GM23338 (cell line): ENCODE data around the gene HSPA14.

Experiments
- CREB1 ChIP-seq: fragments of 250-450 bp; sonication (Bioruptor Pico); IDR thresholded peaks from 2 replicates; pipeline ENCODE4 v1.5.0; 2020; ENCODE audit warnings: low read depth, mild to moderate bottlenecking, moderate library complexity
- EZH2 ChIP-seq: fragments of 200-600 bp; sonication (generic); IDR thresholded peaks from one replicate; pipeline ENCODE4 v1.8.0; 2017; ENCODE audit warnings: antibody characterized with exemption, mild to moderate bottlenecking, low read depth; ENCODE audit not compliant: unreplicated experiment
- EZH2phosphoT487 ChIP-seq: fragments of 200-600 bp; sonication (generic); IDR thresholded peaks from one replicate; pipeline ENCODE4 v1.8.1; 2018; ENCODE audit warnings: antibody characterized with exemption; ENCODE audit not compliant: unreplicated experiment
- JUNB ChIP-seq: IDR thresholded peaks from one replicate; pipeline ENCODE4 v1.6.1; 2016; ENCODE audit warnings: antibody characterized with exemption; ENCODE audit not compliant: unreplicated experiment
- NANOG ChIP-seq: IDR thresholded peaks from 2 replicates; pipeline ENCODE4 v1.6.1; 2016; ENCODE audit warnings: antibody characterized with exemption, borderline replicate concordance
- POLR2AphosphoS5 ChIP-seq: IDR thresholded peaks from 2 replicates; pipeline ENCODE4 v1.6.1; 2016; ENCODE audit warnings: antibody characterized with exemption, low read depth
- REST ChIP-seq: IDR thresholded peaks from one replicate; pipeline ENCODE4 v1.6.1; 2018; ENCODE audit warnings: antibody characterized with exemption; ENCODE audit not compliant: unreplicated experiment
- STAT1 ChIP-seq: IDR thresholded peaks from one replicate; pipeline ENCODE4 v1.6.1; 2016; ENCODE audit warnings: antibody characterized with exemption; ENCODE audit not compliant: unreplicated experiment
- ZNF114 ChIP-seq: fragments of 250-450 bp; sonication (Bioruptor Pico); IDR thresholded peaks from 2 replicates; pipeline ENCODE4 v1.5.0; 2020; ENCODE audit warnings: mild to moderate bottlenecking, moderate library complexity
- ZNF331 ChIP-seq: fragments of 250-450 bp; sonication (Bioruptor Pico); IDR thresholded peaks from 2 replicates; pipeline ENCODE4 v1.5.0; 2020; ENCODE audit warnings: low read depth, mild to moderate bottlenecking, moderate library complexity
- TF ChIP-seq, protein P1 (sequence below), 2 experiments: fragments of 200-600 bp in 1 of 2; sonication (generic) in 1 of 2; conservative IDR thresholded peaks; 2 replicates each; pipeline versions ENCODE4 v1.5.1 to v1.6.1; 2016 to 2017; ENCODE audit warnings: antibody characterized with exemption in 2 of 2, low read depth in 2 of 2, mild to moderate bottlenecking in 2 of 2, moderate library complexity in 1 of 2

- TF ChIP-seq, protein P1, sequence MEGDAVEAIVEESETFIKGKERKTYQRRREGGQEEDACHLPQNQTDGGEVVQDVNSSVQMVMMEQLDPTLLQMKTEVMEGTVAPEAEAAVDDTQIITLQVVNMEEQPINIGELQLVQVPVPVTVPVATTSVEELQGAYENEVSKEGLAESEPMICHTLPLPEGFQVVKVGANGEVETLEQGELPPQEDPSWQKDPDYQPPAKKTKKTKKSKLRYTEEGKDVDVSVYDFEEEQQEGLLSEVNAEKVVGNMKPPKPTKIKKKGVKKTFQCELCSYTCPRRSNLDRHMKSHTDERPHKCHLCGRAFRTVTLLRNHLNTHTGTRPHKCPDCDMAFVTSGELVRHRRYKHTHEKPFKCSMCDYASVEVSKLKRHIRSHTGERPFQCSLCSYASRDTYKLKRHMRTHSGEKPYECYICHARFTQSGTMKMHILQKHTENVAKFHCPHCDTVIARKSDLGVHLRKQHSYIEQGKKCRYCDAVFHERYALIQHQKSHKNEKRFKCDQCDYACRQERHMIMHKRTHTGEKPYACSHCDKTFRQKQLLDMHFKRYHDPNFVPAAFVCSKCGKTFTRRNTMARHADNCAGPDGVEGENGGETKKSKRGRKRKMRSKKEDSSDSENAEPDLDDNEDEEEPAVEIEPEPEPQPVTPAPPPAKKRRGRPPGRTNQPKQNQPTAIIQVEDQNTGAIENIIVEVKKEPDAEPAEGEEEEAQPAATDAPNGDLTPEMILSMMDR (conservative IDR thresholded peaks at IDR 0.05; ENCODE audit: low read depth in 2 of 2) = no peak
- TF ChIP-seq NANOG (no peak), STAT1 (no peak), POLR2AphosphoS5 (no peak), REST (no peak), CREB1 (CRISPR knock-in tag) (no peak), ZNF331 (CRISPR knock-in tag) (no peak), EZH2 (no peak), EZH2phosphoT487 (no peak), ZNF114 (no peak), JUNB (no peak)
Observed at GRCh38 chr10:14855453-14855852, 17.3 kb downstream of the HSPA14 start.
